ENCODE data around the gene ZNF217. TPM values are rescaled to one million over a fixed set of nuclear protein-coding genes. Genes with fewer than 3 reads are reported as not detected.

The ZNF217 gene
- total RNA-seq, 1 experiment from 2014 or later: 33.8 TPM

- no peak overlapping the region for H3K9ac ChIP-seq (ENCODE audit: low read length)
- no peaks in the 10 kb centered on the region for H4K20me1 ChIP-seq (ENCODE audit: insufficient read depth)
- H3K27ac ChIP-seq (ENCODE audit: low read depth, low read length): peak overlapping the region; percentile 47; the same call in 1 of the 2 replicates
- ChIA-PET CTCF (interaction anchor here (1.0 to 2.0 kb wide), 6 partner anchors 12 to 361 kb away, joined by 3 to 24 read pairs (median 6); no protein-coding TSS in a partner anchor), POLR2A (interaction anchor here (0.6 to 0.8 kb wide), 2 partner anchors 44 to 246 kb away, joined by 3 read pairs; no protein-coding TSS in a partner anchor), RAD21 (ENCODE audit: low non-redundant PET in 1 of 2, low total read pairs in 2 of 2, uncharacterized antibody in 2 of 2, unreplicated experiment in 2 of 2) (interaction anchor here in 1 of 2 experiments (0.6 kb wide), 1 partner anchor 336 kb away, joined by 5 read pairs; no protein-coding TSS in a partner anchor)
- no peak for DNase-seq (ENCODE audit: low read depth, low spot score)
- H3K4me3 ChIP-seq (replicated peaks in 1 of 2; ENCODE audit: low read depth in 1 of 2, low read length in 2 of 2): no peak overlapping the region
- H3K79me2 ChIP-seq (ENCODE audit: insufficient read depth, low read length): peaks cover 98% of the 10 kb centered on the region
- peak overlapping the region; percentile 32 for H3K4me2 ChIP-seq (ENCODE audit: low read length)
- intact Hi-C loops (cut with micrococcal nuclease): loop anchor here (1.0 to 5.0 kb wide), 4 partner anchors 290 to 618 kb away; no protein-coding TSS in a partner anchor
- H3K9me3 ChIP-seq (ENCODE audit: control insufficient read depth in 1 of 2, insufficient read depth in 1 of 2, low read depth in 1 of 2, low read length in 2 of 2): no peaks in the 10 kb centered on the region
- no TSS peak for BruUV-seq (replicated peaks)
- TF ChIP-seq ZFX (IDR thresholded peaks at IDR 0.05): no peak
- TF ChIP-seq FOSL1 (IDR thresholded peaks at IDR 0.05; ENCODE audit: low read depth): no peak
- TF ChIP-seq YY1 (IDR thresholded peaks at IDR 0.05; ENCODE audit: extremely low read depth, insufficient replicate concordance, low read depth, low read length): no peak
- TF ChIP-seq CTCF (IDR thresholded peaks at IDR 0.05 in 2 of 3, conservative IDR thresholded peaks at IDR 0.05 in 1 of 3; ENCODE audit: borderline replicate concordance in 1 of 3, insufficient read depth in 1 of 3, low read depth in 2 of 3, low read length in 2 of 3): no peak
- TF ChIP-seq CBX3 (IDR thresholded peaks at IDR 0.05; ENCODE audit: low read depth): no peak
- TF ChIP-seq, protein P1, sequence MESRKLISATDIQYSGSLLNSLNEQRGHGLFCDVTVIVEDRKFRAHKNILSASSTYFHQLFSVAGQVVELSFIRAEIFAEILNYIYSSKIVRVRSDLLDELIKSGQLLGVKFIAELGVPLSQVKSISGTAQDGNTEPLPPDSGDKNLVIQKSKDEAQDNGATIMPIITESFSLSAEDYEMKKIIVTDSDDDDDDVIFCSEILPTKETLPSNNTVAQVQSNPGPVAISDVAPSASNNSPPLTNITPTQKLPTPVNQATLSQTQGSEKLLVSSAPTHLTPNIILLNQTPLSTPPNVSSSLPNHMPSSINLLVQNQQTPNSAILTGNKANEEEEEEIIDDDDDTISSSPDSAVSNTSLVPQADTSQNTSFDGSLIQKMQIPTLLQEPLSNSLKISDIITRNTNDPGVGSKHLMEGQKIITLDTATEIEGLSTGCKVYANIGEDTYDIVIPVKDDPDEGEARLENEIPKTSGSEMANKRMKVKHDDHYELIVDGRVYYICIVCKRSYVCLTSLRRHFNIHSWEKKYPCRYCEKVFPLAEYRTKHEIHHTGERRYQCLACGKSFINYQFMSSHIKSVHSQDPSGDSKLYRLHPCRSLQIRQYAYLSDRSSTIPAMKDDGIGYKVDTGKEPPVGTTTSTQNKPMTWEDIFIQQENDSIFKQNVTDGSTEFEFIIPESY (IDR thresholded peaks at IDR 0.05; ENCODE audit: extremely low read depth, insufficient replicate concordance, low read length): no peak
- TF ChIP-seq REST (IDR thresholded peaks at IDR 0.05; ENCODE audit: low read depth): no peak
- no peak for TF ChIP-seq EZH2 (IDR thresholded peaks at IDR 0.05)
- TF ChIP-seq TCF7L2 (IDR thresholded peaks at IDR 0.05; ENCODE audit: borderline replicate concordance, extremely low read depth, insufficient read depth, insufficient read length): no peak
- no peak for TF ChIP-seq ZNF274 (IDR thresholded peaks at IDR 0.05; ENCODE audit: low read depth, low read length)
- TF ChIP-seq JUND (IDR thresholded peaks at IDR 0.05): no peak
- H3K36me3 ChIP-seq (ENCODE audit: control insufficient read depth in 1 of 2, insufficient read depth in 2 of 2, low read length in 2 of 2): peaks cover 51 to 61% of the 10 kb centered on the region in 2 experiments
- ATAC-seq: no peak; the same call in none of the 2 replicates
- H3K9me2 ChIP-seq (ENCODE audit: insufficient read depth): no peaks in the 10 kb centered on the region
- no peaks in the 10 kb centered on the region for H3K27me3 ChIP-seq (ENCODE audit: insufficient read depth, low read length)
- no peak overlapping the region for H2AFZ ChIP-seq (ENCODE audit: low read depth, low read length, poor library complexity, severe bottlenecking)
- H3K4me1 ChIP-seq (ENCODE audit: control insufficient read depth in 1 of 2, insufficient read depth in 2 of 2, low read length in 2 of 2): peaks cover 17 to 25% of the 10 kb centered on the region in 2 experiments
Observed at GRCh38 chr20:53579266-53579580, 14.4 kb downstream of the ZNF217 start.
